ENCODE data around the gene DUSP16. TPM values are rescaled to one million over a fixed set of nuclear protein-coding genes. Genes with fewer than 3 reads are reported as not detected.

DUSP16 gene
- total and polyA plus RNA-seq, 2 of the 8 experiments (the other 6 are each of a cell fraction or from before 2014, with no cell fraction given) = 31.6 to 55.9 TPM

- no peak for TF ChIP-seq BCL11A (IDR thresholded peaks at IDR 0.05; ENCODE audit: low read depth in 2 of 2, low read length in 2 of 2)
- no peak for TF ChIP-seq EP300 (IDR thresholded peaks at IDR 0.05; ENCODE audit: borderline replicate concordance in 1 of 2, low read depth in 2 of 2, low read length in 2 of 2)
- no peak for TF ChIP-seq KDM5A (IDR thresholded peaks at IDR 0.05; ENCODE audit: low read length)
- no peak for TF ChIP-seq RBBP5 (IDR thresholded peaks at IDR 0.05; ENCODE audit: borderline replicate concordance, low read depth, low read length)
These were observed 123.0 kb downstream of the DUSP16 start (continued) for GRCh38 chr12:12439636-12440035.
